Measurements from ENCODE around the gene TNNC2.

Gene TNNC2

DNA sequence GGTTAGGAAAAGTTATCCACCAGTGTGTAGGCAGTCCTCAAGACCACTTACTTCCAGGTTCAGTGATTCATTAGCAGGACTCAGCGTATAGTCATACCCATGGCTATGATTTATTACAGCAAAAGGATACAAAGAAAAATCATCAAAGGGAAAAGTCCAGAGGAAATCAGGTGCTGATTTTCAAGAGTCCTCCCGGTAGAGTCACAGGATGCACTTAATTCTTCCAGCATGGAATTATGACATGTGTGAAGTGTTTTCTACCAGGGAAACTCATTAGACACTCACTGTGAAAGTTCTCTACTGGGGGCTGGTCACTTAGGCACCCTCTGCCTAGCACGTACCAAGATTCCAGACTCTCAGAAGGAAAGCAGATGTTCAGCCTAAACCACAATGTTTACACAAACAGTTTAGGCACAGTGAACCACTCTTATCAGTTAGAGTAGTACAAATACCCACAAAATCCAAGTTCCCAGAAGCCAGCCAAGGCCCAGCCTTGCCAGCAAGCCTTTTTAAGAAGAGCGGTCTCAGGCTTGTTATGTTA lies 45.7 kb downstream of the TNNC2 start:
- peak; percentile 60 for DNase-seq (ENCODE audit: low spot score)

GRCh38 chr20:45780159-45780558 lies 47.0 kb downstream of the TNNC2 start:
- DNase-seq (ENCODE audit: low spot score) = no peak

DNA sequence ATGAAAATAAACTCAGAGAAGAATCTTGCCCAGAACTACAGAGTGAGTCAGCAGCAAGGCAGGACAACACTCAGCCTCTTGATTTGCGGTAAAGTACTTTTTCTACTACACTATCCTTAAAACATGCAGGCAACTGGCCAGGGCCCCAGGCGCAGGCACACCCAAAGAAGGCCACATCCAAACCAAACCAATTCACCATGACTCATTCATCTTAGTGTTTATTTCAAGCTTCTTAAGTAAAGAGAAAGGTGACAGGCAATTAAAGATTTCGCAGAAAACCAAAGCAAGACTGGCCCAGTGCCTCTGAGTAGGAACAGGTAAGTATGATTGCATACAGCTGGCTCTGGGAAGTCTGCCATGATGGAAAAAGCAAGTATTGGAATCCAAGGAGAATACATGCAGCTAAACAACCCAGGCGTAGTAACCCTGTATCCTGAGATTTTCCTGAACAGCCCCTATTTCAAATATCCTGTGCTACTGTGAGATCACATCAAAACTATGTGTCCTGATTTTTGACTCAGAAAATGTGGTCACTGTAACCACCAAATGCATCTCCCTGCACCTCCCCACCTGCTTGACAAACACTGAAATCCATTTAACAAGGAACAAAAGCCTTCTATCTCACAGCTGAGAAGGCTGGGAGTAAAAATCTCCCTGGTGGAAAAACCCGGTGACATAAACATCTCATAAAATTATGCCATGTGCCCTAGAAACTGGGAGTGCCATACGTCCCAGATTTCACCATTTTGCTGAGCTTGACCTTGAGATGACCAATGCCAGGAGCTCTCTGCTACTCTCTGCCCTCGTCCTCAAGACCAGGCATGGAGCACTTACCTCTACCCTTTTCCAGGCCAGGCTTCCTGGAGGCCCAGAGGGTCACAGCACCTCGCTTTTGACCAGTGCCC lies 47.8 kb downstream of the TNNC2 start:
- DNase-seq (ENCODE audit: low spot score) = peak; percentile 96

GRCh38 chr20:45776931-45777330 lies 50.2 kb downstream of the TNNC2 start:
- no peak for DNase-seq (ENCODE audit: low spot score)

GRCh38 chr20:45775411-45775810 lies 51.7 kb downstream of the TNNC2 start:
- DNase-seq (ENCODE audit: low spot score) = no peak

DNA sequence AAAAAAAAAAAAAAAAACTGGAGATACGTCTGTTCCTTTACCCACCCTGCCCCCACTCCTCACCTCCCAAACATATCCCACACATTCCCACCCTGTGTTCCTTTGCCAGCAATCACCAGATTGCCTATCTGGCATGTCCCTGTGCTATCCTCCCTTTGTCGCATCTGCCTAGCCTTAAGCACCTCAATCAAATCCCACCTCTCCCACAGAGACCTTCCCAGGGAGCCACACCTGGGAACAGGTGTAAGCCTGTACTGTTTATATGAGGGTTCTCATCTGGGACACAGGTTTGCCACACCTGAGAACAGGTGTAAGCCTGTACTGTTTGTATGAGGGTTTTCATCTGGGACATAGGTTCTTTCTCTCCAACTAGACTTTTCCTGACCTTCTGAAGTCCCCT lies 52.2 kb downstream of the TNNC2 start:
- DNase-seq (ENCODE audit: low spot score) = no peak

Data from AG08395 (cell line).